Transverse colon (tissue), 4 donors: ENCODE measurements around the gene PPFIA1. TPM values are rescaled to one million over a fixed set of nuclear protein-coding genes. Genes with fewer than 3 reads are reported as not detected.
"Not testable (repeated sequence)": the region's sequence is repeated elsewhere in the genome, so short reads cannot be mapped to it uniquely, and the experiment has no call there.

ENCODE experiments used
- DNase-seq: peaks from one replicate; pipeline ENCODE4 v3.0.0-alpha.2; 2019
- H3K27ac ChIP-seq, 4 donors: fragments of 200-600 bp; sonication (generic); 2 replicates each; pipeline ENCODE4 v1.5.1; 2016 to 2018; ENCODE audit warnings: inconsistent platforms in 4 of 4
- H3K27me3 ChIP-seq: fragments of 200-600 bp; sonication (generic); 2 replicates; pipeline ENCODE4 v1.5.1; 2017; ENCODE audit warnings: inconsistent platforms
- H3K36me3 ChIP-seq, 4 donors: fragments of 200-600 bp; sonication (generic); 2 replicates each; pipeline ENCODE4 v1.5.1; 2017 to 2019; ENCODE audit warnings: inconsistent platforms in 4 of 4
- H3K4me1 ChIP-seq, 4 donors: fragments of 200-600 bp; sonication (generic); 2 replicates each; pipeline ENCODE4 v1.5.1; 2017 to 2020; ENCODE audit warnings: inconsistent platforms in 4 of 4
- H3K4me3 ChIP-seq, 4 donors: fragments of 200-600 bp; sonication (generic); 1 replicate in 1 of 4; 2 replicates in 3 of 4; pipeline versions ENCODE4 v1.5.1 to v1.6.1; 2017 to 2019; ENCODE audit warnings: inconsistent platforms in 4 of 4
- H3K9me3 ChIP-seq, 2 donors: fragments of 200-600 bp; sonication (generic); 2 replicates each; pipeline ENCODE4 v1.5.1; 2017 to 2019; ENCODE audit warnings: inconsistent platforms in 2 of 2
- CTCF ChIP-seq, 5 experiments: fragments of 200-600 bp in 3 of 5; fragments of 450-650 bp in 2 of 5; sonication (generic) in 3 of 5; IDR thresholded peaks; 1 replicate in 2 of 5; 2 replicates in 3 of 5; pipeline ENCODE4 v1.5.1; 2016 to 2017; ENCODE audit warnings: antibody characterized with exemption in 5 of 5, inconsistent platforms in 3 of 5, mild to moderate bottlenecking in 2 of 5, moderate library complexity in 1 of 5
- EP300 ChIP-seq: sonication (generic); formaldehyde crosslinking; IDR thresholded peaks from one replicate; pipeline ENCODE4 v1.6.1; 2017; ENCODE audit warnings: antibody characterized with exemption, low read depth
- POLR2A ChIP-seq: fragments of 450-650 bp; IDR thresholded peaks from one replicate; pipeline ENCODE4 v1.6.1; 2016; ENCODE audit warnings: antibody characterized with exemption, mild to moderate bottlenecking, moderate library complexity
- POLR2AphosphoS5 ChIP-seq, 3 donors: sonication (generic); formaldehyde crosslinking; IDR thresholded peaks; one replicate each; pipeline ENCODE4 v1.6.1; 2016; ENCODE audit warnings: antibody characterized with exemption in 3 of 3
- WGBS, 2 donors: methylation state at CpG; one replicate each; pipeline ENCODE4 v1.1.5; 2018; ENCODE audit warnings: low coverage in 1 of 2; 5-methylcytosine and 5-hydroxymethylcytosine counted together
- in situ Hi-C, 4 donors: fragments of 200-750 bp; cut with MboI; loops; one replicate each; pipeline versions ENCODE4 v1.15.0 to v1.15.1; 2017; ENCODE audit warnings: low sequenced_read_pairs in 3 of 4, low pct_ligation_motif_present in 1 of 4, low pct_unique_long_range_greater_than_20kb in 1 of 4
- intact Hi-C: fragments of 100-400 bp; cut with DNase I; formaldehyde crosslinking; loops from one replicate; pipeline ENCODE4 v1.15.1; 2023; ENCODE audit warnings: low total_unique reads
- total RNA-seq, 4 donors: library from RNA; depleted of rRNA; stranded (reverse); fragments of >200 nt; gene quantifications; one replicate each; pipeline ENCODE4 v1.1.0, GENCODE V29; 2016

PPFIA1 gene
- total RNA-seq, 4 donors from 2014 or later = 42.6 to 143 (median 72.8) TPM

- in situ Hi-C loops = no loop called here
- TF ChIP-seq POLR2A = no peak
- TF ChIP-seq EP300 = no peak
- TF ChIP-seq POLR2AphosphoS5 (IDR thresholded peaks at IDR 0.05) = no peak
- TF ChIP-seq CTCF (IDR thresholded peaks at IDR 0.05) = no peak
- H3K36me3 ChIP-seq = peaks cover 0 to 58% (median 14%) of the 10 kb centered on the region in 4 donors
These were observed 58.1 kb downstream of the PPFIA1 start for GRCh38 chr11:70328556-70328955.

GRCh38 chr11:70331320-70331843, 60.9 kb downstream of the PPFIA1 start:
- in situ Hi-C loops, intact Hi-C loops, H3K9me3 ChIP-seq, H3K4me1 ChIP-seq, H3K27ac ChIP-seq, H3K4me3 ChIP-seq, DNase-seq, H3K27me3 ChIP-seq: not testable (repeated sequence)
- H3K36me3 ChIP-seq = peaks cover 0 to 80% (median 25%) of the 10 kb centered on the region in 4 donors
- WGBS, 2 donors = 99% methylated on average over 5 of the region's 5 CpGs; no CpG with 5 or more reads in 1 of the 2 donors

More at GRCh38 chr11:70328556-70328955, 58.1 kb downstream of the PPFIA1 start:
- H3K4me1 ChIP-seq = peaks cover 0 to 18% (median 0%) of the 10 kb centered on the region in 4 donors
- no peak overlapping the region for H3K4me3 ChIP-seq
- no peaks in the 10 kb centered on the region for H3K9me3 ChIP-seq
- intact Hi-C loops = no loop called here
- H3K27me3 ChIP-seq = no peaks in the 10 kb centered on the region
- no peak for DNase-seq
- no peak overlapping the region for H3K27ac ChIP-seq
- WGBS, 2 donors = 79 to 93% methylated on average over 2 to 4 of the region's 4 CpGs

- 91 to 100% methylated on average over 2 to 10 of the region's 10 CpGs for WGBS, 2 donors
- no peaks in the 10 kb centered on the region for H3K9me3 ChIP-seq
- in situ Hi-C loops = no loop called here
- H3K4me3 ChIP-seq = no peak overlapping the region
- no peak overlapping the region for H3K27ac ChIP-seq
- H3K36me3 ChIP-seq = peaks cover 0 to 83% (median 26%) of the 10 kb centered on the region in 4 donors
- peaks cover 0 to 2% (median 0%) of the 10 kb centered on the region in 4 donors for H3K4me1 ChIP-seq
- no peak for TF ChIP-seq CTCF (IDR thresholded peaks at IDR 0.05)
- intact Hi-C loops = no loop called here
- DNase-seq = no peak
- H3K27me3 ChIP-seq = no peaks in the 10 kb centered on the region
These were observed 61.4 kb downstream of the PPFIA1 start for GRCh38 chr11:70331901-70332300.

- Histone ChIP-seq H3K4me1 (no peaks in the 10 kb centered on the region), H3K27ac (no peak overlapping the region), H3K9me3 (no peaks in the 10 kb centered on the region), H3K27me3 (no peaks in the 10 kb centered on the region), H3K4me3 (no peak overlapping the region), H3K36me3 (peaks cover 0 to 88% (median 26%) of the 10 kb centered on the region in 4 donors)
- no peak for TF ChIP-seq EP300
- TF ChIP-seq CTCF (IDR thresholded peaks at IDR 0.05) = no peak
- TF ChIP-seq POLR2A = no peak
- no peak for TF ChIP-seq POLR2AphosphoS5 (IDR thresholded peaks at IDR 0.05)
- no peak for DNase-seq
- intact Hi-C loops = no loop called here
- WGBS, 2 donors = 95% methylated on average over 7 of the region's 7 CpGs; no CpG with 5 or more reads in 1 of the 2 donors
- in situ Hi-C loops = no loop called here
These were observed 62.1 kb downstream of the PPFIA1 start for GRCh38 chr11:70332567-70332966.

GRCh38 chr11:70333261-70333660, 62.8 kb downstream of the PPFIA1 start:
- H3K27ac ChIP-seq = no peak overlapping the region
- H3K4me1 ChIP-seq = no peaks in the 10 kb centered on the region
- no peak for DNase-seq
- H3K9me3 ChIP-seq = no peaks in the 10 kb centered on the region
- in situ Hi-C loops = no loop called here
- 89% methylated on average over 13 of the region's 13 CpGs; no CpG with 5 or more reads in 1 of the 2 donors for WGBS, 2 donors
- no peak overlapping the region for H3K4me3 ChIP-seq
- intact Hi-C loops = no loop called here
- peaks cover 0 to 86% (median 29%) of the 10 kb centered on the region in 4 donors for H3K36me3 ChIP-seq
- H3K27me3 ChIP-seq = no peaks in the 10 kb centered on the region
- TF ChIP-seq EP300 (no peak), CTCF (IDR thresholded peaks at IDR 0.05) (no peak), POLR2A (no peak), POLR2AphosphoS5 (IDR thresholded peaks at IDR 0.05) (no peak)
